GM18520 (cell line): ENCODE results near the gene CRAMP1.
"Not testable (repeated sequence)": the region's sequence is repeated elsewhere in the genome, so short reads cannot be mapped to it uniquely, and the experiment has no call there.

Experiments used
- ATAC-seq: cut with Tn5 transposase; IDR thresholded peaks from one replicate; pipeline ENCODE4 v1.9.1; 2021; ENCODE audit not compliant: unreplicated experiment

CRAMP1 gene

DNA sequence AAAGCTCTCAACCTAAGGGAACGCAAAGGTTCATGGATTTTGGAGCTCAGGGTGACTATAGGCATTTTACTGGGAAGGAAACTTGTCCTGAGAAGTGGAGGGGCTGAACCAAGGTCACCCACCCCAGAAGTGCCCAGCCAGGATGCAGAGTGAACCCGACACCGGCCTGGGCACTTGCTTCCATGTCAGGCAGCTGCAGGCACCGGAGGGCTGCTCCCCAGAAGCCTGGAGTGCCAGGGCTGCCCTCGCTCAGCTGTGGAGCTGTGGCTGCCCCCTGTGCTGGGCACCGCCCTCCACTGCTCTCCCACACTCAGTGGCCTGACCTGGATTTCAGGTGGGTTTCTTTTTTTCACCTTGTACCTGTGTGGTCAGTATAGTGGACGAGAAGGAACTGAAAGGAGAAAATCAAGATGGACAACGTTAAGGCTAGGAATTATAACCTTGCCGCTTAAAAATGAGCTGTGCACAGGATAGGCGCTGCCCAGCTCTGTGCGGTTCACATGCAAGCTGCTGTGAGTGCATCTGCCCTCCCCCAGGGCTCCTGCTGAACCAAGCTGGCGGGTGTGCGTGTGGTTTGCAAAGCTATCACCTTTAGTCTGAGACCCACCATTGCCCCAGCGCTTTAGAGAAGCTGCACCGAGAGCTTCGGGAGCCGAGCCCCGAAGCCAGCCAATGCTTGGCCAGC lies 96.1 kb downstream of the CRAMP1 start:
- ATAC-seq = no peak

DNA sequence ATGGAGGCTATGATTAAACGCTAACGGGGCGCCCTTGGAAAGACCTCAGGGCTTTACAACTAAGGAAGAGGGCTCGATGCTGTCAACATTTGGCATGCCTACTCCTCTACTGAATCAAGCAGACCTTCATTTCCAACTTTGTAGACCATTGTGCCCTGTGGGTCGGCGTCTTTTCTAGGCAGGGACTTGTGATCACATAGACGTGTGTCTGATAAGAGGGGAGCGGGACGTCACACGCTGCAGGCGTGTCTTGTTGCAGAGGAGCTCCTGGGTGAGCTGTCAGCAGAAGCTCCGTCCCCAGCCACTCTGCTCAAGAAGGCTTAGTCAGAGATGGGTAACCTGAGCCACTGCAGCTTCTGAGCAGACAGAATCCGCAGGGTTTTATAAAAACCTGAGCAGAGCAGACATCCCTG lies 96.6 kb downstream of the CRAMP1 start:
- no peak for ATAC-seq

DNA sequence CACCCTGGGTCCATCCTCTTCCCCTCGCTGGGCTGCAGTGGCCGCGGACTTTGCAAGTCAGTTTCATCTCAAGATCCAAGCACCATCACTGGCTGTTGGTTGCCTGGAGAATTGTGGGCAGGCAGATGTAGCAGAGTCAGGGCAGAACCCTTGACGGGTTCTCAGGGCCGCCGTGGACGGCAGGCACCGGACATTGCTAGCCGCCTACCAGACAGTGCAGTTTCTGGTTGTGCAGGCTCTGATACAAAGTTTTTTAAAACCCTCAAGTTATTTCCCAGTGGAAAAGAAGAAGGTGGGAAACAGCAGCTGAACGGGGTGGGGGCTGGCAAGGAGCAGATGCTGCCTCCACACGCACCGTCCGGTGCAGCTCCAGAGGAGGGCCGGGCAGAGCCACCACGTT lies 97.2 kb downstream of the CRAMP1 start:
- ATAC-seq = no peak

- no peak for ATAC-seq
Measured at GRCh38 chr16:1710811-1711507, 98.8 kb downstream of the CRAMP1 start.

GRCh38 chr16:1712791-1713261 lies 100.7 kb downstream of the CRAMP1 start:
- ATAC-seq = no peak

- no peak for ATAC-seq
Measured at GRCh38 chr16:1713331-1713730, 101.2 kb downstream of the CRAMP1 start.

DNA sequence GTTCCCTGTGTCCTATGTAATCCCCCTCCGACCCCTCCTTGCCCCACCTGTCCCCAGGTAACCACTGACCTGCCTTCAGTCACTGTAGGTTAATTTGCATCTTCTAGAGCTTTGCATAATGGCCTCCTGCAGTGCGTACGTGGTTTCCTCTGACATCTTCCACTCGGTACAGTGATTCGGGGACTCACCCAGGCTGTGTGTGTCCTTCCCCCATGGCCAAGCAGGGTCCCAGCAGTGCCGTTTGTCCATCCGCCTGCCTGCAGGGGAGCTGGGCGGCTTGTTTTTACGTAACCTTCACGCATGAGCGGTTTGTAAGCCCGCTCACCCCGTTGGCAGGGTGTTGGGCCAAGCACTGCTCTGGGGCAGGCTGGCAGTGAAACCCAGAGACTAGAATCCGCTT lies 101.8 kb downstream of the CRAMP1 start:
- no peak for ATAC-seq

DNA sequence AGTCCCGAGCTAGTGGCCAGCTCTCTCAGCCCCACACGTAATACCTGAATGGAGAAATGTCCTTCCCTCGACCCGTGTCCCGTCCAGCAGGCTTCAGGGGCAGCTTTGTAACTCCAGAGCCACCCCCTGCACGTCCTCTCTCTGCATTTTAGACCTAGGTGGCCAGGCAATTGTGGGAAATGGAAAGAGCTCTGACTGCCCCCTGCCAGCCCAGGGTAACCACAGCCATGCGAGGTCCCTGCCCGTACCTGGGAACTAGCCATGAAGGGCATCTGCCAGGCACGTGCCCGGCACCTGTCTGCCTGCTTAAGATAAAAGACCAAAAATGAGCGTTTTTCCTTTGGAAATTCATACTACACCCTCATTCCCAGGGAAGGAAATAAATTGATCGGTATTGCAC lies 103.1 kb downstream of the CRAMP1 start:
- no peak for ATAC-seq

- ATAC-seq = not testable (repeated sequence)
Measured at GRCh38 chr16:1718236-1718635, 106.1 kb downstream of the CRAMP1 start.

DNA sequence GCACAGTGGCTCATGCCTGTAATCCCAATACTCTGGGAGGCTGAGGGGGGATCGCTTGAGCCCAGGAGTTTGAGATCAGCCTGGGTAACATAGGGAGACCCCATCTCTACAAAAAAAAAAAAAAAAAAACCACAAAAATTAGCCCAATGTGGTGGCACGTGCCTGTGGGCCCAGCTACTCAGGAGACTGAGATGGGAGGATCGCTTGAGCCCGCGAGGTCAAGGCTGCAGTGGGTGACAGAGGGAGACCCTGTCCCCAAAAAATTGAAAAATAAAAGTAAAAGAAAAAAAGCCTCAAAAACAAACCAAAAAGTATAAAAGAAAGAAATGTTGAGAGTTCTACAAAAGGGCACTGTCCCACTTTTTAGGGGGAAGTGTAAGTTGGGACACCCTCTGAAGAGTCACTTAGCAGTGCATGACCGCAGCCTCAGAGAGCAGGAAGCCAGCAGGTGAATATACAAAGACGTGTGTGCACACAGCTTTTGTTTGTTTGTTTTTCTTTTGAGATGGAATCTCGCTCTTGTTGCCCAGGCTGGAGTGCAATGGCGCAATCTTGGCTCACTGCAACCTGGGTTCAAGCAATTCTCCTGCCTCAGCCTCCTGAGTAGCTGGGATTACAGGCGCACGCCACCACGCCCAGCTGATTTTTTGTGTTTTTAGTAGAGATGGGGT lies 107.5 kb downstream of the CRAMP1 start:
- ATAC-seq = not testable (repeated sequence)

GRCh38 chr16:1721372-1721771 lies 109.2 kb downstream of the CRAMP1 start:
- ATAC-seq = no peak

- no peak for ATAC-seq
Measured at GRCh38 chr16:1723450-1724147, 111.4 kb downstream of the CRAMP1 start.

GRCh38 chr16:1724491-1724890 lies 112.3 kb downstream of the CRAMP1 start:
- ATAC-seq = no peak

DNA sequence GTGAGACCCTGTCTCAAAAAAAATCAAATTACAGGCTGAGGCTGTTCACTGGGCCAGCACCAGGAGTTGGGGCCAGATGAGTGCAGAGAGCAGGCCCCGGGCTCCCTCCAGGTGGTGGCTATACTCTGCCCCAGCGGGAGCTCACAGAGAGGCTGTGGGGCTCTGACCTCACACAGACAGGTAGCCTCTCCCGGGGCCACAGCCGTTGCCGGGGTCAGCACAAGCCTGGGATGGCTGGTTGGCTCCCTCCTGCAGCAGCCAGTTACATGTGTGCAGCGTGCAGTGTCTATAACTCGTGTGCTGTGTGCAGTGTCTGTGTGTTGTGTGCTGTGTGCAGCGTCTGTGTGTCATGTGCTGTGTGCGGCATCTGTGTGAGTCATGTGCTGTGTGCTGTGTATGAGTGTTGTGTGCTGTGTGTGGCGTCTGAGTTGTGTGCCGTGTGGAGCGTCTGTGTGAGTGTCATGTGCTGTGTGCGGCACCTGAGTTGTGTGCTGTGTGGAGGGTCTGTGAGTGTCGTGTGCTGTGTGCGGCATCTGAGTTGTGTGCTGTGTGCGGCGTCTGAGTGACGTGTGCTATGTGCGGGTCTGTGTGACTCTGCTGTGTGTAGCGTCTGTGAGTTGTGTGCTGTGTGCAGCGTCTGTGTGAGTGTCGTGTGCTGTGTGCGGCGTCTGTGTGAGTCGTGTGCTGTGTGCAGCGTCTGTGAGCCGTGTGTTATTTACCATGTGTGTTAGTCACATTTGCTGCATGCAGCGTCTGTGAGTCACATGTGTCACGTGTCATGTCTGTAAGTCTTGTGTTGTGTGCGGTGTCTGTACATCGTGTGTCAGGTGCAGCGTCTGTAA lies 114.7 kb downstream of the CRAMP1 start:
- ATAC-seq = no peak
